CD14-positive monocyte (primary cell): ENCODE measurements around the gene CNPY2. TPM values are rescaled to one million over a fixed set of nuclear protein-coding genes. Genes with fewer than 3 reads are reported as not detected.

Experiments used
- DNase-seq, 3 donors: peaks; one replicate each; pipeline ENCODE4 v3.0.0-alpha.2; 2011 to 2022
- H2AFZ ChIP-seq: 2 replicates; pipeline ENCODE4 v1.6.0; 2012; ENCODE audit warnings: mild to moderate bottlenecking, low read depth, low read length, inconsistent platforms; ENCODE audit not compliant: insufficient read depth, poor library complexity, severe bottlenecking
- H3K27ac ChIP-seq, 2 donors: 1 replicate in 1 of 2; 2 replicates in 1 of 2; pipeline ENCODE4 v1.5.1; 2012 to 2013; ENCODE audit warnings: low read length in 2 of 2, control low read depth in 1 of 2, inconsistent platforms in 1 of 2, low read depth in 1 of 2, mild to moderate bottlenecking in 1 of 2
- H3K27me3 ChIP-seq, 2 donors: one replicate each; pipeline versions ENCODE4 v1.6.0 to v1.6.1; 2011 to 2013; ENCODE audit warnings: low read length in 2 of 2; ENCODE audit not compliant: control insufficient read depth in 2 of 2, insufficient read depth in 2 of 2
- H3K36me3 ChIP-seq, 2 donors: replicated peaks in 1 of 2; 1 replicate in 1 of 2; 2 replicates in 1 of 2; pipeline versions ENCODE4 v1.5.1 to v1.6.1; 2012 to 2013; ENCODE audit warnings: low read length in 2 of 2, control low read depth in 1 of 2, inconsistent platforms in 1 of 2, mild to moderate bottlenecking in 1 of 2; ENCODE audit not compliant: insufficient read depth in 2 of 2, control insufficient read depth in 1 of 2
- H3K4me1 ChIP-seq, 2 donors: 1 replicate in 1 of 2; 2 replicates in 1 of 2; pipeline versions ENCODE4 v1.5.1 to v1.6.1; 2012 to 2013; ENCODE audit warnings: low read length in 2 of 2, control low read depth in 1 of 2, inconsistent platforms in 1 of 2, mild to moderate bottlenecking in 1 of 2, moderate library complexity in 1 of 2; ENCODE audit not compliant: insufficient read depth in 2 of 2, control insufficient read depth in 1 of 2
- H3K4me2 ChIP-seq: replicated peaks from 2 replicates; pipeline ENCODE3; 2012; ENCODE audit warnings: low read length, moderate library complexity, mild to moderate bottlenecking; ENCODE audit not compliant: poor library complexity, severe bottlenecking; ENCODE audit errors: extremely low read depth
- H3K4me3 ChIP-seq, 3 experiments: fragments of 200-600 bp in 1 of 3; sonication (generic) in 1 of 3; replicated peaks in 1 of 3; 1 replicate in 2 of 3; 2 replicates in 1 of 3; pipeline ENCODE4 v1.5.1; 2011 to 2013; ENCODE audit warnings: low read length in 3 of 3, mild to moderate bottlenecking in 3 of 3, control low read depth in 2 of 3, low read depth in 2 of 3, inconsistent platforms in 1 of 3, moderate library complexity in 1 of 3
- H3K79me2 ChIP-seq: 2 replicates; pipeline ENCODE4 v1.6.0; 2012; ENCODE audit warnings: mild to moderate bottlenecking, control low read depth, inconsistent platforms, low read length, moderate library complexity; ENCODE audit not compliant: insufficient read depth
- H3K9ac ChIP-seq: 2 replicates; pipeline ENCODE4 v1.6.0; 2017; ENCODE audit warnings: low read length, mild to moderate bottlenecking; ENCODE audit not compliant: insufficient read depth, poor library complexity, severe bottlenecking
- H3K9me3 ChIP-seq, 2 donors: replicated peaks in 1 of 2; 1 replicate in 1 of 2; 2 replicates in 1 of 2; pipeline versions ENCODE4 v1.5.1 to v1.6.1; 2012 to 2013; ENCODE audit warnings: low read length in 2 of 2, control low read depth in 1 of 2; ENCODE audit not compliant: control insufficient read depth in 1 of 2, insufficient read depth in 1 of 2
- H4K20me1 ChIP-seq: 2 replicates; pipeline ENCODE4 v1.6.0; 2012; ENCODE audit warnings: mild to moderate bottlenecking, low read length, control low read depth, moderate library complexity; ENCODE audit not compliant: insufficient read depth
- H3K27ac Mint-ChIP-seq, 7 donors: one replicate each; pipeline ENCODE4 v1.8.0; 2020; ENCODE audit warnings: mild to moderate bottlenecking in 7 of 7, mixed read lengths in 7 of 7, moderate library complexity in 6 of 7, inconsistent platforms in 2 of 7
- H3K27me3 Mint-ChIP-seq, 3 donors: one replicate each; pipeline ENCODE4 v1.8.0; 2021 to 2022; ENCODE audit warnings: low read depth in 3 of 3, mild to moderate bottlenecking in 3 of 3, mixed read lengths in 3 of 3, moderate library complexity in 3 of 3, inconsistent platforms in 1 of 3
- H3K36me3 Mint-ChIP-seq, 2 donors: one replicate each; pipeline ENCODE4 v1.8.0; 2020; ENCODE audit warnings: mixed read lengths in 2 of 2, inconsistent platforms in 1 of 2, mild to moderate bottlenecking in 1 of 2
- H3K4me1 Mint-ChIP-seq: one replicate; pipeline ENCODE4 v1.8.0; 2020; ENCODE audit warnings: mild to moderate bottlenecking, mixed read lengths
- H3K4me3 Mint-ChIP-seq, 2 donors: one replicate each; pipeline ENCODE4 v1.8.0; 2020; ENCODE audit warnings: mild to moderate bottlenecking in 2 of 2, mixed read lengths in 2 of 2, moderate library complexity in 1 of 2
- H3K9me3 Mint-ChIP-seq, 7 donors: one replicate each; pipeline ENCODE4 v1.8.0; 2020 to 2022; ENCODE audit warnings: mixed read lengths in 7 of 7, mild to moderate bottlenecking in 6 of 7, moderate library complexity in 6 of 7, inconsistent platforms in 2 of 7
- CTCF ChIP-seq: fragments of 200-600 bp; IDR thresholded peaks from one replicate; pipeline ENCODE4 v1.8.0; 2022; ENCODE audit warnings: antibody characterized with exemption, mild to moderate bottlenecking
- WGBS: methylation state at CpG from one replicate; pipeline ENCODE4 v1.1.5; 2013; ENCODE audit warnings: missing lambda C conversion rate; ENCODE audit not compliant: insufficient coverage; 5-methylcytosine and 5-hydroxymethylcytosine counted together
- intact Hi-C, 2 donors: fragments of 100-400 bp; cut with micrococcal nuclease; formaldehyde crosslinking; loops; one replicate each; pipeline versions ENCODE4 v1.15.0 to v1.15.1; 2023
- polyA plus RNA-seq, 3 donors: library from polyadenylated mRNA; depleted of rRNA in 1 of 3; unstranded in 2 of 3; stranded (reverse) in 1 of 3; fragments of 300-500 nt in 2 of 3; fragments of >200 nt in 1 of 3; fragmentation: Illumina TruSeq in 2 of 3; gene quantifications; 1 replicate in 2 of 3; 2 replicates in 1 of 3; pipeline ENCODE4 v1.2.3, GENCODE V29; 2012 to 2021

Gene CNPY2
- polyA plus RNA-seq, 3 donors, result 50.4 to 122 (median 121) TPM

GRCh38 chr12:56330936-56331490 is 15.2 kb upstream of the CNPY2 start:
- no peak for TF ChIP-seq CTCF
- H3K79me2 ChIP-seq, result peaks cover 17% of the 10 kb centered on the region

GRCh38 chr12:56326533-56326932 is 10.7 kb upstream of the CNPY2 start:
- peaks cover 57 to 71% of the 10 kb centered on the region in 2 donors for H3K36me3 ChIP-seq
- H3K27me3 ChIP-seq, result no peaks in the 10 kb centered on the region
- peaks cover 0 to 8% of the 10 kb centered on the region in 2 donors for H3K4me1 ChIP-seq
- no peak overlapping the region for H3K27ac ChIP-seq
- H3K4me3 ChIP-seq, result no peak overlapping the region
- Mint-ChIP-seq H3K27ac (peak overlapping the region in 2 of 7 donors; percentile 43 to 52), H3K4me3 (no peak overlapping the region), H3K36me3 (peaks cover 62 to 68% of the 10 kb centered on the region in 2 donors), H3K4me1 (peaks cover 7% of the 10 kb centered on the region), H3K27me3 (no peaks in the 10 kb centered on the region), H3K9me3 (no peaks in the 10 kb centered on the region)
- H3K9me3 ChIP-seq, result no peaks in the 10 kb centered on the region
- H3K9ac ChIP-seq, result no peak overlapping the region
- no peak overlapping the region for H2AFZ ChIP-seq
- TF ChIP-seq CTCF, result no peak
- 97% methylated on average over 6 of the region's 6 CpGs for WGBS
- intact Hi-C loops, result no loop called here
- no peak overlapping the region for H3K4me2 ChIP-seq
- no peak for DNase-seq
- no peaks in the 10 kb centered on the region for H4K20me1 ChIP-seq
- H3K79me2 ChIP-seq, result no peaks in the 10 kb centered on the region

More at GRCh38 chr12:56330936-56331490, 15.2 kb upstream of the CNPY2 start:
- Mint-ChIP-seq H3K9me3 (peaks cover 0 to 3% (median 0%) of the 10 kb centered on the region in 7 donors), H3K27me3 (peaks cover 0 to 3% (median 0%) of the 10 kb centered on the region in 3 donors), H3K4me3 (no peak overlapping the region), H3K4me1 (peaks cover 25% of the 10 kb centered on the region), H3K36me3 (peaks cover 28 to 33% of the 10 kb centered on the region in 2 donors), H3K27ac (peak overlapping the region in 1 of 7 donors; percentile 35)
- Histone ChIP-seq H3K9me3 (no peaks in the 10 kb centered on the region), H3K4me1 (peaks cover 25 to 27% of the 10 kb centered on the region in 2 donors), H3K4me2 (no peak overlapping the region), H3K27me3 (no peaks in the 10 kb centered on the region), H2AFZ (no peak overlapping the region), H3K27ac (no peak overlapping the region), H3K4me3 (no peak overlapping the region), H3K36me3 (peaks cover 24 to 29% of the 10 kb centered on the region in 2 donors), H4K20me1 (no peaks in the 10 kb centered on the region), H3K9ac (no peak overlapping the region)
- intact Hi-C loops, result loop anchor here in 1 of 2 donors (10.0 kb wide), 1 partner anchor 134 kb away; the partner anchor contains the start of gene SPRYD4
- 50% methylated on average over 1 of the region's 7 CpGs for WGBS
- no peak for DNase-seq
